K562 (cell line): Measurements from ENCODE around the gene SNCG. TPM values are rescaled to one million over a fixed set of nuclear protein-coding genes. Genes with fewer than 3 reads are reported as not detected.

Source experiments
- IRF2 ChIP-seq: sonication (generic); formaldehyde crosslinking; IDR thresholded peaks from 2 replicates; pipeline ENCODE4 v1.8.1; 2022; ENCODE audit warnings: mild to moderate bottlenecking, missing genetic modification reagents
- KLF1 ChIP-seq: fragments of 450-650 bp; IDR thresholded peaks from 2 replicates; pipeline ENCODE4 v1.6.1; 2016; ENCODE audit warnings: missing genetic modification characterization, missing compliant biosample characterization
- RBM25 ChIP-seq: fragments of 200-400 bp; formaldehyde crosslinking; IDR thresholded peaks from 2 replicates; pipeline ENCODE4 v1.6.1; 2018; ENCODE audit warnings: low read length, low read depth, moderate library complexity; ENCODE audit not compliant: severe bottlenecking
- SPI1 ChIP-seq: IDR thresholded peaks from 2 replicates; pipeline ENCODE4 v1.6.1; 2011; ENCODE audit warnings: low read depth, low read length, control low read depth, borderline replicate concordance
- ZFX ChIP-seq: sonication (generic); formaldehyde crosslinking; IDR thresholded peaks from 2 replicates; pipeline ENCODE4 v1.8.0; 2022; ENCODE audit warnings: mild to moderate bottlenecking, missing genetic modification reagents, moderate library complexity
- ZNF431 ChIP-seq: sonication (generic); formaldehyde crosslinking; IDR thresholded peaks from 2 replicates; pipeline ENCODE4 v1.8.0; 2022; ENCODE audit warnings: mild to moderate bottlenecking, missing genetic modification reagents
- polyA plus RNA-seq, 8 experiments: library from polyadenylated mRNA; depleted of rRNA in 4 of 8; stranded (reverse) in 5 of 8; unstranded in 3 of 8; fragments of >200 nt; fragmentation: Nextera tagmentation in 2 of 8; fragmentation: Illumina TruSeq in 1 of 8; extraction: Ambion mirVana in 2 of 8; extraction: Trizol in 1 of 8; gene quantifications; 2 replicates each; pipeline versions ENCODE4 v1.2.1 to v1.2.3, GENCODE V29; 2011 to 2014; ENCODE audit warnings: inconsistent platforms in 1 of 8, missing spikeins in 1 of 8
- total RNA-seq, 7 experiments: library from RNA; depleted of rRNA in 6 of 7; stranded (reverse); fragments of >200 nt in 6 of 7; fragmentation: Illumina TruSeq in 2 of 7; extraction: Trizol in 2 of 7; gene quantifications; 2 replicates each; pipeline versions ENCODE4 v1.2.1 to v1.2.3, GENCODE V29; 2011 to 2021; ENCODE audit warnings: low replicate concordance in 1 of 7
- TF ChIP-seq, protein P1 (sequence below), 2 experiments: fragments of 450-650 bp; IDR thresholded peaks; 2 replicates each; pipeline ENCODE4 v1.6.1; 2016; ENCODE audit warnings: mild to moderate bottlenecking in 2 of 2, borderline replicate concordance in 1 of 2, low read depth in 1 of 2, moderate library complexity in 1 of 2
- TF ChIP-seq, protein P2 (sequence below): fragments of 450-650 bp; IDR thresholded peaks from 2 replicates; pipeline ENCODE4 v1.6.1; 2017; ENCODE audit warnings: antibody characterized with exemption, mild to moderate bottlenecking
- TF ChIP-seq, protein P3 (sequence below): fragments of 200-800 bp; sonication (Bioruptor generic); IDR thresholded peaks from 2 replicates; pipeline ENCODE4 v1.6.1; 2016; ENCODE audit warnings: missing genetic modification characterization, missing compliant biosample characterization

The SNCG gene
- total and polyA plus RNA-seq, 9 of the 15 experiments (the other 6 are each of a cell fraction or from before 2014, with no cell fraction given): 9.8 to 146 (median 93.6) TPM

DNA sequence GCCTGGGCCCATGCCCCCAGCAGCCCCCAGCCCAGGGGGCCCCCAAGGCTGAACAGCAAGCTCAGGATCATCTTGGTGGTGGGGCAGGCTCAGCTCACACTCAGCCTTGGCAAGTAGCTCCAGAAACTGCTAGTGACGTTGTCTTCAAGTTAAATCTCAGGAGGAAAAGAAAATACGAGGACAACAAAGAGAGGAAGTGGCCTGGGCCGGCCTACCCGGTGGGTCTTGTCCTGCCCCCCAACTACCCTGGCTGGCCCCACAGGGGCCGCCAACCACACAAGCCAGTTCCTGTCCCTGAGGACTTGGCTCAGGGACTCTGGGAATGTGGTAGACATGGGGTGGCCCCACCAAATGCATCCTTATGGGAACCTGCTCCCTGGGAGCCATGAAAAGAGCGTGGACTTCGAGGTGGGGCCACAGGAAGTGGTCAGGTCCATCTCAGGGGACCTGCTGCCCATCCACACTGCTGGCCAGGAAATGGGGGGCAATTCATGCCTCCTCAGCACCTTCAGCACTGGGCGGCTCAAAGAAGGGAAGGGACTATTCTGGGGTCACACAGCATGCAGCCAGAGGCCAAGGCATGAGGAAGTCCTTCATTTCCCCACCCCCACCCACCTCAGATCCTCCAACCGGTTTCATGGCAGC lies 806 bp upstream of the SNCG start, which contains the start of gene MMRN2 (continued):
- TF ChIP-seq, protein P1, sequence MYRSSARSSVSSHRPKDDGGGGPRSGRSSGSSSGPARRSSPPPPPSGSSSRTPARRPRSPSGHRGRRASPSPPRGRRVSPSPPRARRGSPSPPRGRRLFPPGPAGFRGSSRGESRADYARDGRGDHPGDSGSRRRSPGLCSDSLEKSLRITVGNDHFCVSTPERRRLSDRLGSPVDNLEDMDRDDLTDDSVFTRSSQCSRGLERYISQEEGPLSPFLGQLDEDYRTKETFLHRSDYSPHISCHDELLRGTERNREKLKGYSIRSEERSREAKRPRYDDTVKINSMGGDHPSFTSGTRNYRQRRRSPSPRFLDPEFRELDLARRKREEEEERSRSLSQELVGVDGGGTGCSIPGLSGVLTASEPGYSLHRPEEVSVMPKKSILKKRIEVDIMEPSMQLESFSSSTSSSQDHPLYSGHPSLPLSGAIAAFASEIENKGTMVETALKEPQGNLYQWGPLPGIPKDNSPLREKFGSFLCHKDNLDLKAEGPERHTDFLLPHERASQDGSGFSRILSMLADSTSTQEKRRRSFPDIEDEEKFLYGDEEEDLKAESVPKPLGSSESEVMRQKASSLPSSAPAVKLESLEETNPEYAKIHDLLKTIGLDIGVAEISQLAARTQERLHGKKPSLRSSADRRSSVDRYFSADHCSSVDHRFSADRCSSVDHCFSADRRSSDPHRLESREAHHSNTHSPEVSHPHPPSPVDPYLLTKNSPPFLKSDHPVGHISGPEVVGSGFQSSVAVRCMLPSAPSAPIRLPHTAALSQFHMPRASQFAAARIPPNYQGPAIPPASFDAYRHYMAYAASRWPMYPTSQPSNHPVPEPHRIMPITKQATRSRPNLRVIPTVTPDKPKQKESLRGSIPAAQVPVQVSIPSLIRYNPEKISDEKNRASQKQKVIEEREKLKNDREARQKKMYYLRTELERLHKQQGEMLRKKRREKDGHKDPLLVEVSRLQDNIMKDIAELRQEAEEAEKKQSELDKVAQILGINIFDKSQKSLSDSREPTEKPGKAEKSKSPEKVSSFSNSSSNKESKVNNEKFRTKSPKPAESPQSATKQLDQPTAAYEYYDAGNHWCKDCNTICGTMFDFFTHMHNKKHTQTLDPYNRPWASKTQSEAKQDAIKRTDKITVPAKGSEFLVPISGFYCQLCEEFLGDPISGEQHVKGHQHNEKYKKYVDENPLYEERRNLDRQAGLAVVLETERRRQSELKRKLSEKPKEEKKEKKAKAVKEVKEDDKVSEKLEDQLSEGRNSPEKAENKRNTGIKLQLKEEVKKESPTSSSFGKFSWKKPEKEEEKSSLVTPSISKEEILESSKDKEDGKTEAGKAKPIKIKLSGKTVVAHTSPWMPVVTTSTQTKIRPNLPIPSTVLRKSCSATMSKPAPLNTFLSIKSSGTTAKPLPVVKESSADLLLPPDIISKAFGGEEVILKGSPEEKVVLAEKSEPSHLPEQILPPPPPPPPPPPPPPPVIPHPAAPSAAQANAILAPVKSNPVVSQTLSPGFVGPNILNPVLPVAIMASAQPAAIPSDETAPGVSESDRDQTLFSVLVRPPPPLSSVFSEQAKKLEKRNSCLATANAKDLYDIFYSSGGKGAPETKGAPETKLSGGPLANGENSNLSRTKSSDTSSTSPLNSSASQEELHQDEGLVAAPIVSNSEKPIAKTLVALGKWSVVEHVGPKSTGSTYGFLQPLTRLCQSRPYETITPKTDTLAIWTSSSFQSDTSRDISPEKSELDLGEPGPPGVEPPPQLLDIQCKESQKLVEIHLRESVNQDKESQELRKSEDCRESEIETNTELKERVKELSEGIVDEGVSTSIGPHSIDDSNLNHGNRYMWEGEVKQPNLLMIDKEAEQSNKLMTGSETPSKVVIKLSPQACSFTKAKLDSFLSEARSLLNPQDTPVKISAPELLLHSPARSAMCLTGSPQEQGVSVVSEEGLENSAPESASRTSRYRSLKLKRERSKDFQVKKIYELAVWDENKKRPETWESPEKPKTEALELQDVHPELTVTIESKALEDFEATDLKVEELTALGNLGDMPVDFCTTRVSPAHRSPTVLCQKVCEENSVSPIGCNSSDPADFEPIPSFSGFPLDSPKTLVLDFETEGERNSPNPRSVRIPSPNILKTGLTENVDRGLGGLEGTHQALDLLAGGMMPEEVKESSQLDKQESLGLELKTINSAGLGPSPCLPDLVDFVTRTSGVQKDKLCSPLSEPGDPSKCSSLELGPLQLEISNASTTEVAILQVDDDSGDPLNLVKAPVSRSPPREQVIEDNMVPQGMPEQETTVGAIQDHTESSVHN (IDR thresholded peaks at IDR 0.05; ENCODE audit: borderline replicate concordance in 1 of 2, low read depth in 1 of 2): no peak
- TF ChIP-seq IRF2 (CRISPR knock-in tag) (no peak), ZFX (CRISPR knock-in tag) (peak; percentile 10), RBM25 (no peak), KLF1 (tag) (no peak), SPI1 (peak; percentile 71), ZNF431 (CRISPR knock-in tag) (no peak)
- TF ChIP-seq, protein P2, sequence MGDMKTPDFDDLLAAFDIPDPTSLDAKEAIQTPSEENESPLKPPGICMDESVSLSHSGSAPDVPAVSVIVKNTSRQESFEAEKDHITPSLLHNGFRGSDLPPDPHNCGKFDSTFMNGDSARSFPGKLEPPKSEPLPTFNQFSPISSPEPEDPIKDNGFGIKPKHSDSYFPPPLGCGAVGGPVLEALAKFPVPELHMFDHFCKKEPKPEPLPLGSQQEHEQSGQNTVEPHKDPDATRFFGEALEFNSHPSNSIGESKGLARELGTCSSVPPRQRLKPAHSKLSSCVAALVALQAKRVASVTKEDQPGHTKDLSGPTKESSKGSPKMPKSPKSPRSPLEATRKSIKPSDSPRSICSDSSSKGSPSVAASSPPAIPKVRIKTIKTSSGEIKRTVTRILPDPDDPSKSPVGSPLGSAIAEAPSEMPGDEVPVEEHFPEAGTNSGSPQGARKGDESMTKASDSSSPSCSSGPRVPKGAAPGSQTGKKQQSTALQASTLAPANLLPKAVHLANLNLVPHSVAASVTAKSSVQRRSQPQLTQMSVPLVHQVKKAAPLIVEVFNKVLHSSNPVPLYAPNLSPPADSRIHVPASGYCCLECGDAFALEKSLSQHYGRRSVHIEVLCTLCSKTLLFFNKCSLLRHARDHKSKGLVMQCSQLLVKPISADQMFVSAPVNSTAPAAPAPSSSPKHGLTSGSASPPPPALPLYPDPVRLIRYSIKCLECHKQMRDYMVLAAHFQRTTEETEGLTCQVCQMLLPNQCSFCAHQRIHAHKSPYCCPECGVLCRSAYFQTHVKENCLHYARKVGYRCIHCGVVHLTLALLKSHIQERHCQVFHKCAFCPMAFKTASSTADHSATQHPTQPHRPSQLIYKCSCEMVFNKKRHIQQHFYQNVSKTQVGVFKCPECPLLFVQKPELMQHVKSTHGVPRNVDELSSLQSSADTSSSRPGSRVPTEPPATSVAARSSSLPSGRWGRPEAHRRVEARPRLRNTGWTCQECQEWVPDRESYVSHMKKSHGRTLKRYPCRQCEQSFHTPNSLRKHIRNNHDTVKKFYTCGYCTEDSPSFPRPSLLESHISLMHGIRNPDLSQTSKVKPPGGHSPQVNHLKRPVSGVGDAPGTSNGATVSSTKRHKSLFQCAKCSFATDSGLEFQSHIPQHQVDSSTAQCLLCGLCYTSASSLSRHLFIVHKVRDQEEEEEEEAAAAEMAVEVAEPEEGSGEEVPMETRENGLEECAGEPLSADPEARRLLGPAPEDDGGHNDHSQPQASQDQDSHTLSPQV: peak; percentile 38; the same call in 1 of the 2 replicates
- TF ChIP-seq, protein P3, sequence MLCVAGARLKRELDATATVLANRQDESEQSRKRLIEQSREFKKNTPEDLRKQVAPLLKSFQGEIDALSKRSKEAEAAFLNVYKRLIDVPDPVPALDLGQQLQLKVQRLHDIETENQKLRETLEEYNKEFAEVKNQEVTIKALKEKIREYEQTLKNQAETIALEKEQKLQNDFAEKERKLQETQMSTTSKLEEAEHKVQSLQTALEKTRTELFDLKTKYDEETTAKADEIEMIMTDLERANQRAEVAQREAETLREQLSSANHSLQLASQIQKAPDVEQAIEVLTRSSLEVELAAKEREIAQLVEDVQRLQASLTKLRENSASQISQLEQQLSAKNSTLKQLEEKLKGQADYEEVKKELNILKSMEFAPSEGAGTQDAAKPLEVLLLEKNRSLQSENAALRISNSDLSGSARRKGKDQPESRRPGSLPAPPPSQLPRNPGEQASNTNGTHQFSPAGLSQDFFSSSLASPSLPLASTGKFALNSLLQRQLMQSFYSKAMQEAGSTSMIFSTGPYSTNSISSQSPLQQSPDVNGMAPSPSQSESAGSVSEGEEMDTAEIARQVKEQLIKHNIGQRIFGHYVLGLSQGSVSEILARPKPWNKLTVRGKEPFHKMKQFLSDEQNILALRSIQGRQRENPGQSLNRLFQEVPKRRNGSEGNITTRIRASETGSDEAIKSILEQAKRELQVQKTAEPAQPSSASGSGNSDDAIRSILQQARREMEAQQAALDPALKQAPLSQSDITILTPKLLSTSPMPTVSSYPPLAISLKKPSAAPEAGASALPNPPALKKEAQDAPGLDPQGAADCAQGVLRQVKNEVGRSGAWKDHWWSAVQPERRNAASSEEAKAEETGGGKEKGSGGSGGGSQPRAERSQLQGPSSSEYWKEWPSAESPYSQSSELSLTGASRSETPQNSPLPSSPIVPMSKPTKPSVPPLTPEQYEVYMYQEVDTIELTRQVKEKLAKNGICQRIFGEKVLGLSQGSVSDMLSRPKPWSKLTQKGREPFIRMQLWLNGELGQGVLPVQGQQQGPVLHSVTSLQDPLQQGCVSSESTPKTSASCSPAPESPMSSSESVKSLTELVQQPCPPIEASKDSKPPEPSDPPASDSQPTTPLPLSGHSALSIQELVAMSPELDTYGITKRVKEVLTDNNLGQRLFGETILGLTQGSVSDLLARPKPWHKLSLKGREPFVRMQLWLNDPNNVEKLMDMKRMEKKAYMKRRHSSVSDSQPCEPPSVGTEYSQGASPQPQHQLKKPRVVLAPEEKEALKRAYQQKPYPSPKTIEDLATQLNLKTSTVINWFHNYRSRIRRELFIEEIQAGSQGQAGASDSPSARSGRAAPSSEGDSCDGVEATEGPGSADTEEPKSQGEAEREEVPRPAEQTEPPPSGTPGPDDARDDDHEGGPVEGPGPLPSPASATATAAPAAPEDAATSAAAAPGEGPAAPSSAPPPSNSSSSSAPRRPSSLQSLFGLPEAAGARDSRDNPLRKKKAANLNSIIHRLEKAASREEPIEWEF (CRISPR knock-in tag): no peak
